GM23338 (cell line): Measurements from ENCODE around the gene DAAM1.

Experiments used
- CREB1 ChIP-seq: fragments of 250-450 bp; sonication (Bioruptor Pico); IDR thresholded peaks from 2 replicates; pipeline ENCODE4 v1.5.0; 2020; ENCODE audit warnings: low read depth, mild to moderate bottlenecking, moderate library complexity
- EZH2 ChIP-seq: fragments of 200-600 bp; sonication (generic); IDR thresholded peaks from one replicate; pipeline ENCODE4 v1.8.0; 2017; ENCODE audit warnings: antibody characterized with exemption, mild to moderate bottlenecking, low read depth; ENCODE audit not compliant: unreplicated experiment
- EZH2phosphoT487 ChIP-seq: fragments of 200-600 bp; sonication (generic); IDR thresholded peaks from one replicate; pipeline ENCODE4 v1.8.1; 2018; ENCODE audit warnings: antibody characterized with exemption; ENCODE audit not compliant: unreplicated experiment
- JUNB ChIP-seq: IDR thresholded peaks from one replicate; pipeline ENCODE4 v1.6.1; 2016; ENCODE audit warnings: antibody characterized with exemption; ENCODE audit not compliant: unreplicated experiment
- NANOG ChIP-seq: IDR thresholded peaks from 2 replicates; pipeline ENCODE4 v1.6.1; 2016; ENCODE audit warnings: antibody characterized with exemption, borderline replicate concordance
- POLR2AphosphoS5 ChIP-seq: IDR thresholded peaks from 2 replicates; pipeline ENCODE4 v1.6.1; 2016; ENCODE audit warnings: antibody characterized with exemption, low read depth
- STAT1 ChIP-seq: IDR thresholded peaks from one replicate; pipeline ENCODE4 v1.6.1; 2016; ENCODE audit warnings: antibody characterized with exemption; ENCODE audit not compliant: unreplicated experiment
- ZNF114 ChIP-seq: fragments of 250-450 bp; sonication (Bioruptor Pico); IDR thresholded peaks from 2 replicates; pipeline ENCODE4 v1.5.0; 2020; ENCODE audit warnings: mild to moderate bottlenecking, moderate library complexity
- ZNF331 ChIP-seq: fragments of 250-450 bp; sonication (Bioruptor Pico); IDR thresholded peaks from 2 replicates; pipeline ENCODE4 v1.5.0; 2020; ENCODE audit warnings: low read depth, mild to moderate bottlenecking, moderate library complexity
- TF ChIP-seq, protein P1 (sequence below), 2 experiments: fragments of 200-600 bp in 1 of 2; sonication (generic) in 1 of 2; conservative IDR thresholded peaks; 2 replicates each; pipeline versions ENCODE4 v1.5.1 to v1.6.1; 2016 to 2017; ENCODE audit warnings: antibody characterized with exemption in 2 of 2, low read depth in 2 of 2, mild to moderate bottlenecking in 2 of 2, moderate library complexity in 1 of 2
- TF ChIP-seq, protein P2 (sequence below): IDR thresholded peaks from 2 replicates; pipeline ENCODE4 v1.6.1; 2016; ENCODE audit warnings: antibody characterized with exemption
- TF ChIP-seq, protein P3 (sequence below): IDR thresholded peaks from one replicate; pipeline ENCODE4 v1.6.1; 2018; ENCODE audit warnings: antibody characterized with exemption; ENCODE audit not compliant: unreplicated experiment
- TF ChIP-seq, protein P4 (sequence below): fragments of 250-450 bp; sonication (Bioruptor Pico); IDR thresholded peaks from 2 replicates; pipeline ENCODE4 v1.5.0; 2020; ENCODE audit warnings: mild to moderate bottlenecking, moderate library complexity

DNA sequence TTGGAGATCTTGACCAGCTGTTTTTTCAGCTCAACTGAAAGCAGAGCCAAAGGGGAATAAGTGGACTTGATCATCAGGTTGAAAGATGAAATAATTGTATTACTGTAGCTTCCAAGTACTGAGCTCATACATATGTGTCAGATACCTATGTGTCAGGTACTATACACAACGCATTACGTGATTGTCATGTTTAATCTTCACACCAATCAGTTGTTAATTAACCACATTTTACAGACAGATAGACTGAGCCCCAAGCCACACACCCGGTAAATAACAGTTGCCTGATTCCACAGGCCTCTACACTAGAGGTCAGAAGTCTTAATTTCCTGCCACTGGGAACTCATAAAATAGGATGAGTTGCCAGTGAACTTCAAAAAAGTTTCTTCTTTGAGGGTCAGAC, 148.2 kb downstream of the DAAM1 start:
- TF ChIP-seq, protein P1, sequence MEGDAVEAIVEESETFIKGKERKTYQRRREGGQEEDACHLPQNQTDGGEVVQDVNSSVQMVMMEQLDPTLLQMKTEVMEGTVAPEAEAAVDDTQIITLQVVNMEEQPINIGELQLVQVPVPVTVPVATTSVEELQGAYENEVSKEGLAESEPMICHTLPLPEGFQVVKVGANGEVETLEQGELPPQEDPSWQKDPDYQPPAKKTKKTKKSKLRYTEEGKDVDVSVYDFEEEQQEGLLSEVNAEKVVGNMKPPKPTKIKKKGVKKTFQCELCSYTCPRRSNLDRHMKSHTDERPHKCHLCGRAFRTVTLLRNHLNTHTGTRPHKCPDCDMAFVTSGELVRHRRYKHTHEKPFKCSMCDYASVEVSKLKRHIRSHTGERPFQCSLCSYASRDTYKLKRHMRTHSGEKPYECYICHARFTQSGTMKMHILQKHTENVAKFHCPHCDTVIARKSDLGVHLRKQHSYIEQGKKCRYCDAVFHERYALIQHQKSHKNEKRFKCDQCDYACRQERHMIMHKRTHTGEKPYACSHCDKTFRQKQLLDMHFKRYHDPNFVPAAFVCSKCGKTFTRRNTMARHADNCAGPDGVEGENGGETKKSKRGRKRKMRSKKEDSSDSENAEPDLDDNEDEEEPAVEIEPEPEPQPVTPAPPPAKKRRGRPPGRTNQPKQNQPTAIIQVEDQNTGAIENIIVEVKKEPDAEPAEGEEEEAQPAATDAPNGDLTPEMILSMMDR (conservative IDR thresholded peaks at IDR 0.05; ENCODE audit: low read depth in 2 of 2): no peak
- TF ChIP-seq EZH2 (no peak), CREB1 (CRISPR knock-in tag) (no peak), POLR2AphosphoS5 (no peak), JUNB (no peak), EZH2phosphoT487 (no peak), STAT1 (no peak), ZNF331 (CRISPR knock-in tag) (no peak), NANOG (no peak), ZNF114 (CRISPR knock-in tag) (no peak)
- TF ChIP-seq, protein P2, sequence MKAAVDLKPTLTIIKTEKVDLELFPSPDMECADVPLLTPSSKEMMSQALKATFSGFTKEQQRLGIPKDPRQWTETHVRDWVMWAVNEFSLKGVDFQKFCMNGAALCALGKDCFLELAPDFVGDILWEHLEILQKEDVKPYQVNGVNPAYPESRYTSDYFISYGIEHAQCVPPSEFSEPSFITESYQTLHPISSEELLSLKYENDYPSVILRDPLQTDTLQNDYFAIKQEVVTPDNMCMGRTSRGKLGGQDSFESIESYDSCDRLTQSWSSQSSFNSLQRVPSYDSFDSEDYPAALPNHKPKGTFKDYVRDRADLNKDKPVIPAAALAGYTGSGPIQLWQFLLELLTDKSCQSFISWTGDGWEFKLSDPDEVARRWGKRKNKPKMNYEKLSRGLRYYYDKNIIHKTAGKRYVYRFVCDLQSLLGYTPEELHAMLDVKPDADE: no peak
- TF ChIP-seq, protein P3, sequence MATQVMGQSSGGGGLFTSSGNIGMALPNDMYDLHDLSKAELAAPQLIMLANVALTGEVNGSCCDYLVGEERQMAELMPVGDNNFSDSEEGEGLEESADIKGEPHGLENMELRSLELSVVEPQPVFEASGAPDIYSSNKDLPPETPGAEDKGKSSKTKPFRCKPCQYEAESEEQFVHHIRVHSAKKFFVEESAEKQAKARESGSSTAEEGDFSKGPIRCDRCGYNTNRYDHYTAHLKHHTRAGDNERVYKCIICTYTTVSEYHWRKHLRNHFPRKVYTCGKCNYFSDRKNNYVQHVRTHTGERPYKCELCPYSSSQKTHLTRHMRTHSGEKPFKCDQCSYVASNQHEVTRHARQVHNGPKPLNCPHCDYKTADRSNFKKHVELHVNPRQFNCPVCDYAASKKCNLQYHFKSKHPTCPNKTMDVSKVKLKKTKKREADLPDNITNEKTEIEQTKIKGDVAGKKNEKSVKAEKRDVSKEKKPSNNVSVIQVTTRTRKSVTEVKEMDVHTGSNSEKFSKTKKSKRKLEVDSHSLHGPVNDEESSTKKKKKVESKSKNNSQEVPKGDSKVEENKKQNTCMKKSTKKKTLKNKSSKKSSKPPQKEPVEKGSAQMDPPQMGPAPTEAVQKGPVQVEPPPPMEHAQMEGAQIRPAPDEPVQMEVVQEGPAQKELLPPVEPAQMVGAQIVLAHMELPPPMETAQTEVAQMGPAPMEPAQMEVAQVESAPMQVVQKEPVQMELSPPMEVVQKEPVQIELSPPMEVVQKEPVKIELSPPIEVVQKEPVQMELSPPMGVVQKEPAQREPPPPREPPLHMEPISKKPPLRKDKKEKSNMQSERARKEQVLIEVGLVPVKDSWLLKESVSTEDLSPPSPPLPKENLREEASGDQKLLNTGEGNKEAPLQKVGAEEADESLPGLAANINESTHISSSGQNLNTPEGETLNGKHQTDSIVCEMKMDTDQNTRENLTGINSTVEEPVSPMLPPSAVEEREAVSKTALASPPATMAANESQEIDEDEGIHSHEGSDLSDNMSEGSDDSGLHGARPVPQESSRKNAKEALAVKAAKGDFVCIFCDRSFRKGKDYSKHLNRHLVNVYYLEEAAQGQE: no peak
- TF ChIP-seq, protein P4, sequence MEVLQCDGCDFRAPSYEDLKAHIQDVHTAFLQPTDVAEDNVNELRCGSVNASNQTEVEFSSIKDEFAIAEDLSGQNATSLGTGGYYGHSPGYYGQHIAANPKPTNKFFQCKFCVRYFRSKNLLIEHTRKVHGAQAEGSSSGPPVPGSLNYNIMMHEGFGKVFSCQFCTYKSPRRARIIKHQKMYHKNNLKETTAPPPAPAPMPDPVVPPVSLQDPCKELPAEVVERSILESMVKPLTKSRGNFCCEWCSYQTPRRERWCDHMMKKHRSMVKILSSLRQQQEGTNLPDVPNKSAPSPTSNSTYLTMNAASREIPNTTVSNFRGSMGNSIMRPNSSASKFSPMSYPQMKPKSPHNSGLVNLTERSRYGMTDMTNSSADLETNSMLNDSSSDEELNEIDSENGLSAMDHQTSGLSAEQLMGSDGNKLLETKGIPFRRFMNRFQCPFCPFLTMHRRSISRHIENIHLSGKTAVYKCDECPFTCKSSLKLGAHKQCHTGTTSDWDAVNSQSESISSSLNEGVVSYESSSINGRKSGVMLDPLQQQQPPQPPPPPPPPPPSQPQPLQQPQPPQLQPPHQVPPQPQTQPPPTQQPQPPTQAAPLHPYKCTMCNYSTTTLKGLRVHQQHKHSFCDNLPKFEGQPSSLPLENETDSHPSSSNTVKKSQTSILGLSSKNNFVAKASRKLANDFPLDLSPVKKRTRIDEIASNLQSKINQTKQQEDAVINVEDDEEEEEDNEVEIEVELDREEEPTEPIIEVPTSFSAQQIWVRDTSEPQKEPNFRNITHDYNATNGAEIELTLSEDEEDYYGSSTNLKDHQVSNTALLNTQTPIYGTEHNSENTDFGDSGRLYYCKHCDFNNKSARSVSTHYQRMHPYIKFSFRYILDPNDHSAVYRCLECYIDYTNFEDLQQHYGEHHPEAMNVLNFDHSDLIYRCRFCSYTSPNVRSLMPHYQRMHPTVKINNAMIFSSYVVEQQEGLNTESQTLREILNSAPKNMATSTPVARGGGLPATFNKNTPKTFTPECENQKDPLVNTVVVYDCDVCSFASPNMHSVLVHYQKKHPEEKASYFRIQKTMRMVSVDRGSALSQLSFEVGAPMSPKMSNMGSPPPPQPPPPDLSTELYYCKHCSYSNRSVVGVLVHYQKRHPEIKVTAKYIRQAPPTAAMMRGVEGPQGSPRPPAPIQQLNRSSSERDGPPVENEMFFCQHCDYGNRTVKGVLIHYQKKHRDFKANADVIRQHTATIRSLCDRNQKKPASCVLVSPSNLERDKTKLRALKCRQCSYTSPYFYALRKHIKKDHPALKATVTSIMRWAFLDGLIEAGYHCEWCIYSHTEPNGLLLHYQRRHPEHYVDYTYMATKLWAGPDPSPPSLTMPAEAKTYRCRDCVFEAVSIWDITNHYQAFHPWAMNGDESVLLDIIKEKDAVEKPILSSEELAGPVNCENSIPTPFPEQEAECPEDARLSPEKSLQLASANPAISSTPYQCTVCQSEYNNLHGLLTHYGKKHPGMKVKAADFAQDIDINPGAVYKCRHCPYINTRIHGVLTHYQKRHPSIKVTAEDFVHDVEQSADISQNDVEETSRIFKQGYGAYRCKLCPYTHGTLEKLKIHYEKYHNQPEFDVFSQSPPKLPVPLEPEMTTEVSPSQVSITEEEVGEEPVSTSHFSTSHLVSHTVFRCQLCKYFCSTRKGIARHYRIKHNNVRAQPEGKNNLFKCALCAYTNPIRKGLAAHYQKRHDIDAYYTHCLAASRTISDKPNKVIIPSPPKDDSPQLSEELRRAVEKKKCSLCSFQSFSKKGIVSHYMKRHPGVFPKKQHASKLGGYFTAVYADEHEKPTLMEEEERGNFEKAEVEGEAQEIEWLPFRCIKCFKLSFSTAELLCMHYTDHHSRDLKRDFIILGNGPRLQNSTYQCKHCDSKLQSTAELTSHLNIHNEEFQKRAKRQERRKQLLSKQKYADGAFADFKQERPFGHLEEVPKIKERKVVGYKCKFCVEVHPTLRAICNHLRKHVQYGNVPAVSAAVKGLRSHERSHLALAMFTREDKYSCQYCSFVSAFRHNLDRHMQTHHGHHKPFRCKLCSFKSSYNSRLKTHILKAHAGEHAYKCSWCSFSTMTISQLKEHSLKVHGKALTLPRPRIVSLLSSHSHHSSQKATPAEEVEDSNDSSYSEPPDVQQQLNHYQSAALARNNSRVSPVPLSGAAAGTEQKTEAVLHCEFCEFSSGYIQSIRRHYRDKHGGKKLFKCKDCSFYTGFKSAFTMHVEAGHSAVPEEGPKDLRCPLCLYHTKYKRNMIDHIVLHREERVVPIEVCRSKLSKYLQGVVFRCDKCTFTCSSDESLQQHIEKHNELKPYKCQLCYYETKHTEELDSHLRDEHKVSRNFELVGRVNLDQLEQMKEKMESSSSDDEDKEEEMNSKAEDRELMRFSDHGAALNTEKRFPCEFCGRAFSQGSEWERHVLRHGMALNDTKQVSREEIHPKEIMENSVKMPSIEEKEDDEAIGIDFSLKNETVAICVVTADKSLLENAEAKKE (CRISPR knock-in tag): no peak
